ENCODE results near the gene OR2T8. TPM values are rescaled to one million over a fixed set of nuclear protein-coding genes. Genes with fewer than 3 reads are reported as not detected.

Gene OR2T8
- total RNA-seq = not detected
- 0.07 TPM for total RNA-seq (2013)

- DNase-seq (no peak), ATAC-seq (no peak)
- Mint-ChIP-seq H3K4me1 (no peaks in the 10 kb centered on the region), H3K4me3 (no peak within 1 kb of the TSS), H3K27me3 (ENCODE audit: low read depth in 2 of 2) (peaks cover 0 to 2% of the 10 kb centered on the region in 2 donors), H3K36me3 (no peaks in the 10 kb centered on the region), H3K9me3 (no peaks in the 10 kb centered on the region), H3K27ac (no peak within 1 kb of the TSS)
- H3K4me1 ChIP-seq (ENCODE audit: control insufficient read depth, insufficient read depth, low read length) = no peaks in the 10 kb centered on the region
- intact Hi-C loops (cut with micrococcal nuclease) = no loop called here
- no peak within 1 kb of the TSS for H3K4me3 ChIP-seq (ENCODE audit: low read length)
- WGBS (ENCODE audit: insufficient coverage) = 100% methylated on average over 1 of the region's 2 CpGs
- no peaks in the 10 kb centered on the region for H3K9me3 ChIP-seq (ENCODE audit: control insufficient read depth, insufficient read depth, low read length)
- no peaks in the 10 kb centered on the region for H3K36me3 ChIP-seq (ENCODE audit: control insufficient read depth, insufficient read depth, low read length)
- H3K27ac ChIP-seq (ENCODE audit: low read length) = no peak within 1 kb of the TSS
- H3K27me3 ChIP-seq (ENCODE audit: control insufficient read depth, insufficient read depth, low read length) = no peaks in the 10 kb centered on the region
- no peak for TF ChIP-seq CTCF (IDR thresholded peaks at IDR 0.05)
These were observed at the start of gene OR2T8 for GRCh38 chr1:247919952-247920351. Gene OR2T8 (plus strand): TSS chr1:247920252. CDS start chr1:247921018, 766 bp downstream.

GRCh38 chr1:247883346-247883745 lies 36.7 kb upstream of the OR2T8 start:
- Histone ChIP-seq H3K4me1 (ENCODE audit: control insufficient read depth, insufficient read depth, low read length) (no peaks in the 10 kb centered on the region), H3K27ac (ENCODE audit: low read length) (no peak overlapping the region), H3K27me3 (ENCODE audit: control insufficient read depth, insufficient read depth, low read length) (no peaks in the 10 kb centered on the region), H3K4me3 (ENCODE audit: low read length) (no peak overlapping the region), H3K9me3 (ENCODE audit: control insufficient read depth, insufficient read depth, low read length) (no peaks in the 10 kb centered on the region), H3K36me3 (ENCODE audit: control insufficient read depth, insufficient read depth, low read length) (no peaks in the 10 kb centered on the region)
- no peak for ATAC-seq
- no peak for DNase-seq
- WGBS (ENCODE audit: insufficient coverage) = 87% methylated on average over 9 of the region's 9 CpGs
- no peak for TF ChIP-seq CTCF (IDR thresholded peaks at IDR 0.05)
- H3K27me3 Mint-ChIP-seq (ENCODE audit: low read depth in 2 of 2) = no peaks in the 10 kb centered on the region
- intact Hi-C loops (cut with micrococcal nuclease) = no loop called here
- no peaks in the 10 kb centered on the region for H3K9me3 Mint-ChIP-seq
- no peaks in the 10 kb centered on the region for H3K36me3 Mint-ChIP-seq
- no peak overlapping the region for H3K4me3 Mint-ChIP-seq
- no peak overlapping the region for H3K27ac Mint-ChIP-seq
- H3K4me1 Mint-ChIP-seq = no peaks in the 10 kb centered on the region

- no peaks in the 10 kb centered on the region for H3K4me1 ChIP-seq (ENCODE audit: control insufficient read depth, insufficient read depth, low read length)
These were observed 35.1 kb upstream of the OR2T8 start for GRCh38 chr1:247884797-247885413.

More at GRCh38 chr1:247884797-247885413, 35.1 kb upstream of the OR2T8 start:
- ATAC-seq = no peak
- H3K36me3 Mint-ChIP-seq = no peaks in the 10 kb centered on the region
- H3K27me3 Mint-ChIP-seq (ENCODE audit: low read depth in 2 of 2) = no peaks in the 10 kb centered on the region
- no peaks in the 10 kb centered on the region for H3K27me3 ChIP-seq (ENCODE audit: control insufficient read depth, insufficient read depth, low read length)
- H3K9me3 ChIP-seq (ENCODE audit: control insufficient read depth, insufficient read depth, low read length) = no peaks in the 10 kb centered on the region
- H3K9me3 Mint-ChIP-seq = no peaks in the 10 kb centered on the region
- no peak overlapping the region for H3K4me3 Mint-ChIP-seq
- intact Hi-C loops (cut with micrococcal nuclease) = no loop called here
- no peak overlapping the region for H3K27ac Mint-ChIP-seq
- TF ChIP-seq CTCF (IDR thresholded peaks at IDR 0.05) = no peak
- no peak overlapping the region for H3K4me3 ChIP-seq (ENCODE audit: low read length)
- DNase-seq = no peak
- H3K27ac ChIP-seq (ENCODE audit: low read length) = no peak overlapping the region
- no peaks in the 10 kb centered on the region for H3K36me3 ChIP-seq (ENCODE audit: control insufficient read depth, insufficient read depth, low read length)
- no peaks in the 10 kb centered on the region for H3K4me1 Mint-ChIP-seq
- 91% methylated on average over 9 of the region's 10 CpGs for WGBS (ENCODE audit: insufficient coverage)

All from natural killer cell (primary cell).